ENCODE results near the gene DAB2IP. TPM values are rescaled to one million over a fixed set of nuclear protein-coding genes. Genes with fewer than 3 reads are reported as not detected.

Gene DAB2IP
- total and polyA plus RNA-seq, 2 donors (not counting 1 experiment from before 2014, with no cell fraction given), result 14.6 to 16.5 TPM

GRCh38 chr9:121738411-121738810, 87.0 kb downstream of the DAB2IP start:
- no peaks in the 10 kb centered on the region for H3K9me3 ChIP-seq (ENCODE audit: control insufficient read depth, insufficient read depth, low read depth, low read length)
- H4K20me1 ChIP-seq (ENCODE audit: control insufficient read depth, extremely low read depth, insufficient read depth, low read length), result no peaks in the 10 kb centered on the region
- H2AFZ ChIP-seq (ENCODE audit: low read length), result no peak overlapping the region
- TF ChIP-seq EZH2 (IDR thresholded peaks at IDR 0.05; ENCODE audit: low read length, missing control alignments) (no peak), CTCF (conservative IDR thresholded peaks at IDR 0.05 in 1 of 2, IDR thresholded peaks at IDR 0.05 in 1 of 2; ENCODE audit: low read depth in 1 of 2, low read length in 2 of 2) (no peak)
- H3K27me3 ChIP-seq (ENCODE audit: control insufficient read depth, insufficient read depth, low read length), result no peaks in the 10 kb centered on the region
- H3K9ac ChIP-seq (ENCODE audit: insufficient read depth, low read length), result no peak overlapping the region
- H3K4me3 ChIP-seq (replicated peaks in 1 of 4; ENCODE audit: control extremely low read depth in 1 of 4, insufficient read depth in 1 of 4, low read depth in 3 of 4, low read length in 4 of 4), result no peak overlapping the region
- no peak overlapping the region for H3K4me2 ChIP-seq (ENCODE audit: extremely low read depth, insufficient read depth, low read length)
- no peak overlapping the region for H3K27ac ChIP-seq (ENCODE audit: insufficient read depth, low read length)
- no peaks in the 10 kb centered on the region for H3K36me3 ChIP-seq (ENCODE audit: control insufficient read depth, insufficient read depth, low read length)
- no peaks in the 10 kb centered on the region for H3K79me2 ChIP-seq (ENCODE audit: control insufficient read depth, insufficient read depth, low read length)
- DNase-seq (ENCODE audit: low read depth in 2 of 2), result no peak
- H3K4me1 ChIP-seq (ENCODE audit: control insufficient read depth, extremely low read depth, insufficient read depth, low read length), result peaks cover 33% of the 10 kb centered on the region

GRCh38 chr9:121738968-121739367, 87.5 kb downstream of the DAB2IP start:
- Histone ChIP-seq H3K4me2 (ENCODE audit: extremely low read depth, insufficient read depth, low read length) (peak overlapping the region; percentile 29), H2AFZ (ENCODE audit: low read length) (no peak overlapping the region), H3K9me3 (ENCODE audit: control insufficient read depth, insufficient read depth, low read depth, low read length) (no peaks in the 10 kb centered on the region), H3K4me3 (replicated peaks in 1 of 4; ENCODE audit: control extremely low read depth in 1 of 4, insufficient read depth in 1 of 4, low read depth in 3 of 4, low read length in 4 of 4) (no peak overlapping the region), H3K79me2 (ENCODE audit: control insufficient read depth, insufficient read depth, low read length) (no peaks in the 10 kb centered on the region), H3K4me1 (ENCODE audit: control insufficient read depth, extremely low read depth, insufficient read depth, low read length) (peaks cover 35% of the 10 kb centered on the region), H3K27ac (ENCODE audit: insufficient read depth, low read length) (no peak overlapping the region), H3K9ac (ENCODE audit: insufficient read depth, low read length) (no peak overlapping the region), H3K36me3 (ENCODE audit: control insufficient read depth, insufficient read depth, low read length) (no peaks in the 10 kb centered on the region), H4K20me1 (ENCODE audit: control insufficient read depth, extremely low read depth, insufficient read depth, low read length) (no peaks in the 10 kb centered on the region), H3K27me3 (ENCODE audit: control insufficient read depth, insufficient read depth, low read length) (no peaks in the 10 kb centered on the region)
- TF ChIP-seq CTCF (conservative IDR thresholded peaks at IDR 0.05 in 1 of 2, IDR thresholded peaks at IDR 0.05 in 1 of 2; ENCODE audit: low read depth in 1 of 2, low read length in 2 of 2) (no peak), EZH2 (IDR thresholded peaks at IDR 0.05; ENCODE audit: low read length, missing control alignments) (no peak)
- DNase-seq (ENCODE audit: low read depth in 2 of 2), result peak; percentile 43 to 52

- H3K27me3 ChIP-seq (ENCODE audit: control insufficient read depth, insufficient read depth, low read length), result no peaks in the 10 kb centered on the region
- no peak overlapping the region for H3K27ac ChIP-seq (ENCODE audit: insufficient read depth, low read length)
- no peak overlapping the region for H3K4me3 ChIP-seq (replicated peaks in 1 of 4; ENCODE audit: control extremely low read depth in 1 of 4, insufficient read depth in 1 of 4, low read depth in 3 of 4, low read length in 4 of 4)
- H4K20me1 ChIP-seq (ENCODE audit: control insufficient read depth, extremely low read depth, insufficient read depth, low read length), result no peaks in the 10 kb centered on the region
- TF ChIP-seq CTCF (conservative IDR thresholded peaks at IDR 0.05 in 1 of 2, IDR thresholded peaks at IDR 0.05 in 1 of 2; ENCODE audit: low read depth in 1 of 2, low read length in 2 of 2) (no peak), EZH2 (IDR thresholded peaks at IDR 0.05; ENCODE audit: low read length, missing control alignments) (no peak)
- H3K4me2 ChIP-seq (ENCODE audit: extremely low read depth, insufficient read depth, low read length), result no peak overlapping the region
- H3K36me3 ChIP-seq (ENCODE audit: control insufficient read depth, insufficient read depth, low read length), result no peaks in the 10 kb centered on the region
- H2AFZ ChIP-seq (ENCODE audit: low read length), result no peak overlapping the region
- no peak for DNase-seq (ENCODE audit: low read depth in 2 of 2)
- peaks cover 38% of the 10 kb centered on the region for H3K4me1 ChIP-seq (ENCODE audit: control insufficient read depth, extremely low read depth, insufficient read depth, low read length)
- no peak overlapping the region for H3K9ac ChIP-seq (ENCODE audit: insufficient read depth, low read length)
- H3K9me3 ChIP-seq (ENCODE audit: control insufficient read depth, insufficient read depth, low read depth, low read length), result no peaks in the 10 kb centered on the region
- peaks cover 3% of the 10 kb centered on the region for H3K79me2 ChIP-seq (ENCODE audit: control insufficient read depth, insufficient read depth, low read length)
Observed at GRCh38 chr9:121739971-121740370, 88.5 kb downstream of the DAB2IP start.
